Endothelial cell of umbilical vein (primary cell): ENCODE results near the gene MN1. TPM values are rescaled to one million over a fixed set of nuclear protein-coding genes. Genes with fewer than 3 reads are reported as not detected.

Experiments
- BruUV-seq: library from RNA; stranded (reverse); fragments of 400-500 nt; replicated peaks from 2 replicates; lab custom pipeline; 2021; lab: Mats Ljungman, UMichigan
- CTCF ChIA-PET: fragments of 300-600, 350-600 bp; sonication (Branson Sonifier 250); formaldehyde crosslinking; loops from one replicate; lab custom pipeline; 2021; ENCODE audit warnings: antibody characterized with exemption, inconsistent platforms; lab: Charles Lee
- POLR2A ChIA-PET: fragments of 300-600, 350-600 bp; sonication (Branson Sonifier 250); formaldehyde crosslinking; loops from one replicate; lab custom pipeline; 2021; ENCODE audit warnings: antibody characterized with exemption, inconsistent platforms; lab: Charles Lee
- DNase-seq: peaks from one replicate; pipeline ENCODE4 v3.0.0-alpha.2; 2011; ENCODE audit warnings: low read depth, low spot score
- FAIRE-seq: peaks from 2 replicates; lab custom pipeline; 2011; peaks lifted over from hg19 to GRCh38; lab: Jason Lieb, UNC
- H2AFZ ChIP-seq: 2 replicates; pipeline ENCODE4 v1.6.0; 2012; ENCODE audit warnings: low read depth, low read length, control low read depth, inconsistent platforms
- H3K27ac ChIP-seq: 2 replicates; pipeline ENCODE4 v1.5.1; 2011; ENCODE audit warnings: low read depth, mild to moderate bottlenecking, control low read depth, low read length, moderate library complexity; ENCODE audit not compliant: insufficient read depth
- H3K27me3 ChIP-seq, 2 experiments: 2 replicates each; pipeline versions ENCODE4 v1.6.0 to v1.6.1; 2011; ENCODE audit warnings: low read length in 2 of 2, mixed read lengths in 1 of 2; ENCODE audit not compliant: control insufficient read depth in 2 of 2, insufficient read depth in 2 of 2
- H3K36me3 ChIP-seq, 2 experiments: 2 replicates in 1 of 2; 3 replicates in 1 of 2; pipeline ENCODE4 v1.5.1; 2011; ENCODE audit warnings: low read length in 2 of 2, mild to moderate bottlenecking in 1 of 2, moderate library complexity in 1 of 2; ENCODE audit not compliant: control insufficient read depth in 2 of 2, insufficient read depth in 2 of 2; ENCODE audit errors: extremely low read depth in 1 of 2
- H3K4me1 ChIP-seq: 3 replicates; pipeline ENCODE4 v1.5.1; 2011; ENCODE audit warnings: mild to moderate bottlenecking, low read length; ENCODE audit not compliant: control insufficient read depth, insufficient read depth; ENCODE audit errors: extremely low read depth
- H3K4me2 ChIP-seq: 2 replicates; pipeline ENCODE4 v1.6.1; 2011; ENCODE audit warnings: low read length, control low read depth, mixed read lengths; ENCODE audit not compliant: insufficient read depth
- H3K4me3 ChIP-seq, 3 experiments: fragments of 200-600 bp in 1 of 3; sonication (generic), shearing (Covaris generic) in 1 of 3; replicated peaks in 1 of 3; 2 replicates each; pipeline ENCODE4 v1.5.1; 2011 to 2016; ENCODE audit warnings: control low read depth in 3 of 3, low read length in 3 of 3, mild to moderate bottlenecking in 2 of 3, inconsistent platforms in 1 of 3, low read depth in 1 of 3, moderate library complexity in 1 of 3; ENCODE audit not compliant: insufficient read depth in 1 of 3
- H3K79me2 ChIP-seq: 2 replicates; pipeline ENCODE4 v1.6.0; 2012; ENCODE audit warnings: low read length, inconsistent platforms; ENCODE audit not compliant: control insufficient read depth, insufficient read depth
- H3K9ac ChIP-seq: replicated peaks from 2 replicates; pipeline ENCODE3; 2011; ENCODE audit warnings: low read length, control low read depth; ENCODE audit not compliant: insufficient read depth; ENCODE audit errors: extremely low read depth
- H3K9me1 ChIP-seq: replicated peaks from 3 replicates; pipeline ENCODE4 v1.6.0; 2011; ENCODE audit warnings: mild to moderate bottlenecking, low read length; ENCODE audit not compliant: control insufficient read depth, insufficient read depth; ENCODE audit errors: extremely low read depth
- H3K9me3 ChIP-seq: replicated peaks from 2 replicates; pipeline ENCODE4 v1.5.1; 2012; ENCODE audit warnings: low read length, inconsistent platforms; ENCODE audit not compliant: control insufficient read depth, insufficient read depth
- H4K20me1 ChIP-seq: replicated peaks from 2 replicates; pipeline ENCODE3; 2011; ENCODE audit warnings: mild to moderate bottlenecking, low read length; ENCODE audit not compliant: control insufficient read depth, insufficient read depth; ENCODE audit errors: extremely low read depth
- EZH2 ChIP-seq: IDR thresholded peaks from 2 replicates; pipeline ENCODE4 v1.6.1; 2012; ENCODE audit warnings: borderline replicate concordance, low read depth, mild to moderate bottlenecking, moderate library complexity, low read length, inconsistent platforms; ENCODE audit not compliant: severe bottlenecking
- FOS ChIP-seq: IDR thresholded peaks from 2 replicates; pipeline ENCODE4 v1.6.1; 2011; ENCODE audit warnings: mild to moderate bottlenecking, low read length, moderate library complexity, borderline replicate concordance; ENCODE audit not compliant: insufficient read depth
- GATA2 ChIP-seq: IDR thresholded peaks from 2 replicates; pipeline ENCODE4 v1.7.0; 2011; ENCODE audit warnings: low read depth, mild to moderate bottlenecking, moderate library complexity, mixed read lengths, low read length; ENCODE audit not compliant: insufficient read length, insufficient read depth
- JUN ChIP-seq: IDR thresholded peaks from 2 replicates; pipeline ENCODE4 v1.6.1; 2011; ENCODE audit warnings: borderline replicate concordance, low read depth; ENCODE audit not compliant: insufficient read length, insufficient read depth
- dilution Hi-C: fragments of 300-500 bp; cut with MboI; formaldehyde crosslinking; loops from one replicate; pipeline ENCODE4 v1.15.0; 2019; ENCODE audit warnings: low sequenced_read_pairs; ENCODE audit not compliant: extremely low pct_ligation_motif_present
- intact Hi-C: fragments of 100-400 bp; cut with micrococcal nuclease; formaldehyde crosslinking; loops from one replicate; pipeline ENCODE4 v1.10.0; 2022
- polyA plus RNA-seq, 4 experiments: library from polyadenylated mRNA; depleted of rRNA in 3 of 4; stranded (reverse) in 3 of 4; unstranded in 1 of 4; fragments of >200 nt; gene quantifications; 2 replicates each; pipeline versions ENCODE4 v1.2.1 to v1.2.3, GENCODE V29; 2011 to 2012; ENCODE audit warnings: missing spikeins in 1 of 4
- total RNA-seq: library from RNA; stranded (reverse); gene quantifications from 2 replicates; pipeline ENCODE4 v1.2.3, GENCODE V29; 2021

The MN1 gene
- total and polyA plus RNA-seq, 2 donors (not counting 3 experiments of a cell fraction or from before 2014, with no cell fraction given): 3.8 to 5.2 TPM

DNA sequence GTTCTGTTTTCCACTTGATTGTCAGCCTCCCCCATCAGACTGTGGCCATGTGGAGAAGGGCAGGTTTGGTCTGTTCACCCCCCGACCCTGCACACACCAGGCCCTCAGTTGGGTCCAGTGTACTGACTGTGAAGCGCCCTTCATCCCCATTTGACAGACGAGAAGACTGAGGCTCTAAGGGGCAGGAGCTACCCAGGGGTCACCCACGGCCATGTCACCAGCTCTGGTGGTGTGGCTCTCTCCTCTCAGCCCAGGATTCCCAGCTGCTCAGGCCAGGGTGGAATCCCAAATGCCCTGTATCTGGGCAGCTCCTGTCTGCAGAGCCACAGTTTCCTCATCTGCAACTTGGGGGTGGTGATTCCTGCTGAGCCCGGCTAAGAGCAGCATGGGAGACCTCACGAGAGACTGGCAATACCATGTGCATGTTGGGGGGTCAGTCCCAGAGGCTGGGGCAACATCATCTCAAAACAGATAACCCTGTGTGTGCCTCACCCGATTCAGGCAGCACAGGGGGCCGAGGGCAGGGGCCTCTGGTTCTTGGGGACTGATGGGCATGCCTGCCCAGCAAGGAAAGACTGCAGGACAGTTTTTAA, 46.6 kb downstream of the MN1 start:
- no peak for FAIRE-seq
- H3K27ac ChIP-seq: no peak overlapping the region
- H4K20me1 ChIP-seq: no peaks in the 10 kb centered on the region
- no peak overlapping the region for H2AFZ ChIP-seq
- H3K79me2 ChIP-seq: no peaks in the 10 kb centered on the region
- intact Hi-C loops: no loop called here
- no peaks in the 10 kb centered on the region for H3K9me3 ChIP-seq
- no peaks in the 10 kb centered on the region for H3K27me3 ChIP-seq
- TF ChIP-seq EZH2 (no peak), FOS (no peak), JUN (no peak)
- H3K9me1 ChIP-seq: no peaks in the 10 kb centered on the region
- H3K4me1 ChIP-seq: no peaks in the 10 kb centered on the region
- DNase-seq: no peak
- H3K36me3 ChIP-seq: no peaks in the 10 kb centered on the region
- H3K4me2 ChIP-seq: no peak overlapping the region
- H3K4me3 ChIP-seq: no peak overlapping the region
- dilution Hi-C loops: no loop called here
- POLR2A ChIA-PET: no interaction called here
- H3K9ac ChIP-seq: no peak overlapping the region
- CTCF ChIA-PET: no interaction called here
- BruUV-seq: no TSS peak

DNA sequence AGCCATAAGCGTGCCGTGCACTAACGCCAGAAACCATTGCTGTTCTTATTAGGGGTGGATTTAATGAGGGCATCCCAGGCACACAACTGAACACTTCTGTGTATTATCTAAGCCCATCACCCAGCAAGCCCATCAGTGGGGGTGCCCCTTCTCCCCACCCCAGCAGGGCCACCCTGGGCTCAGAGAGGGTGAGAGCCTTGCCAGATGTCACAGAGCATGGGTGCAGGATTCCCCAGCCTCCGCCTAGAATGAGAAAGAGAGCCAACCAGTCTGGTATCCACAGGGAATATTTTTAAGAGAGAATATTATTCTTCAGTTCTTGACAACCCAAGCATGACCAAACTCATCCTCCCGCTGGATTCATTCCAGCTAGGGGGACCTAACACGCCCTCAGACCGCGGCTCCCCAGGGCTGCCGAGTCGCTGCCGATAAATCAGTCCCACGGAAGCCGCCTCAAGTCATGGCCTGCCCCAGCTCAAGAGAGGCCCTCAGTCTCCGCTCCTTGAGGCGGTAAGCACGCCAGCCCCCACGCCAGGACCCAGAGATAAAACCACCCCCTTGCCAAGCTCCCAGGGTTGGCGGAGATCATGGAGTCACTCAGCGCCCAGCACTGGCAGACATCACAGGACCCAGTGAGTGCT, 47.2 kb downstream of the MN1 start:
- no peaks in the 10 kb centered on the region for H4K20me1 ChIP-seq
- TF ChIP-seq EZH2 (no peak), GATA2 (no peak), FOS (no peak)
- BruUV-seq: no TSS peak
- intact Hi-C loops (no loop called here), dilution Hi-C loops (no loop called here)
- H2AFZ ChIP-seq: no peak overlapping the region
- H3K27ac ChIP-seq: no peak overlapping the region
- H3K27me3 ChIP-seq: no peaks in the 10 kb centered on the region
- no peak overlapping the region for H3K4me3 ChIP-seq
- POLR2A ChIA-PET: no interaction called here
- no peak for DNase-seq
- CTCF ChIA-PET: interaction anchor here (1.4 kb wide), 1 partner anchor 31 kb away, joined by 3 read pairs; no protein-coding TSS in a partner anchor
- H3K9me3 ChIP-seq: no peaks in the 10 kb centered on the region
- H3K9ac ChIP-seq: no peak overlapping the region
- no peaks in the 10 kb centered on the region for H3K4me1 ChIP-seq
- H3K79me2 ChIP-seq: no peaks in the 10 kb centered on the region
- H3K9me1 ChIP-seq: no peaks in the 10 kb centered on the region
- no peaks in the 10 kb centered on the region for H3K36me3 ChIP-seq
- no peak for FAIRE-seq
- H3K4me2 ChIP-seq: no peak overlapping the region
